Endothelial cell of umbilical vein (primary cell): ENCODE data around the gene COL16A1.

Source experiments
- EZH2 ChIP-seq: IDR thresholded peaks from 2 replicates; pipeline ENCODE4 v1.6.1; 2012; ENCODE audit warnings: borderline replicate concordance, low read depth, mild to moderate bottlenecking, moderate library complexity, low read length, inconsistent platforms; ENCODE audit not compliant: severe bottlenecking
- JUN ChIP-seq: IDR thresholded peaks from 2 replicates; pipeline ENCODE4 v1.6.1; 2011; ENCODE audit warnings: borderline replicate concordance, low read depth; ENCODE audit not compliant: insufficient read length, insufficient read depth
- MYC ChIP-seq: IDR thresholded peaks from one replicate; pipeline ENCODE4 v1.6.1; 2011; ENCODE audit warnings: mild to moderate bottlenecking, low read depth, low read length
- POLR2A ChIP-seq: IDR thresholded peaks from 2 replicates; pipeline ENCODE4 v1.6.1; 2012; ENCODE audit warnings: low read depth, mild to moderate bottlenecking, control low read depth, low read length
- POLR2AphosphoS5 ChIP-seq: IDR thresholded peaks from 2 replicates; pipeline ENCODE4 v1.6.1; 2012; ENCODE audit warnings: low read depth, mild to moderate bottlenecking, control low read depth, low read length, moderate library complexity; ENCODE audit not compliant: insufficient read depth
- TF ChIP-seq, protein P1 (sequence below), 2 donors: IDR thresholded peaks; 1 replicate in 1 of 2; 2 replicates in 1 of 2; pipeline ENCODE4 v1.5.1; 2011; ENCODE audit warnings: low read length in 2 of 2, mild to moderate bottlenecking in 2 of 2, moderate library complexity in 2 of 2, control low read depth in 1 of 2, inconsistent platforms in 1 of 2, low read depth in 1 of 2; ENCODE audit not compliant: insufficient read depth in 1 of 2; ENCODE audit errors: extremely low read depth in 1 of 2
- TF ChIP-seq, protein P2 (sequence below): IDR thresholded peaks from 2 replicates; pipeline ENCODE4 v1.6.1; 2011; ENCODE audit not compliant: insufficient read depth, insufficient read length

DNA sequence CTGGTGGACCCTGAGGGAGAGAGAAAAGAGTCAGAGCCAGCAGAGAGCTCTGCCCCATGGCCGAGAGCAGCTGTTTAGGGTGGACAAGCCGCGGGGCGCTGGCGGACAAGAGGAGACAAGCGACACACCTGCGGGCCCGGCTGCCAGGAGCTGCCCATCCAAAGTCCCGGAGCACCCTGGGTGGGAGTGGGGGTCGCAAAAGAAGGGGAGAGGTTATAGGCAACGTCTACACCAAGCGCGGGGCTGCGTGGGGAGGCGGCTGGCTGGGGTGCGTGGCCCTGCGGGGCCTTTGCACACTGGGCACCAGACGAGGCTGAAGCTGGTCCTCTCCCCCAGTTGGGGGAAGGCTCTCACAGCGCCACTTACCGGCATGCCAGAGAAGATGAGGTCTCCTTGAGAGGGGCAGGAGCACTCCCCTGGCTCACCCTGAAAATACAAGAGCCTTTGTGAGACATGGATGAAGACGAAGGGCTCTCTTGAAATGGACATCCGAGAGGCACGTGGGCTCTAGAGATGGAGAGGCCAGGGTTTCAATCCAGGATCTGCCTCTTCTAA is 24.1 kb downstream of the COL16A1 start:
- no peak for TF ChIP-seq EZH2
- TF ChIP-seq, protein P1, sequence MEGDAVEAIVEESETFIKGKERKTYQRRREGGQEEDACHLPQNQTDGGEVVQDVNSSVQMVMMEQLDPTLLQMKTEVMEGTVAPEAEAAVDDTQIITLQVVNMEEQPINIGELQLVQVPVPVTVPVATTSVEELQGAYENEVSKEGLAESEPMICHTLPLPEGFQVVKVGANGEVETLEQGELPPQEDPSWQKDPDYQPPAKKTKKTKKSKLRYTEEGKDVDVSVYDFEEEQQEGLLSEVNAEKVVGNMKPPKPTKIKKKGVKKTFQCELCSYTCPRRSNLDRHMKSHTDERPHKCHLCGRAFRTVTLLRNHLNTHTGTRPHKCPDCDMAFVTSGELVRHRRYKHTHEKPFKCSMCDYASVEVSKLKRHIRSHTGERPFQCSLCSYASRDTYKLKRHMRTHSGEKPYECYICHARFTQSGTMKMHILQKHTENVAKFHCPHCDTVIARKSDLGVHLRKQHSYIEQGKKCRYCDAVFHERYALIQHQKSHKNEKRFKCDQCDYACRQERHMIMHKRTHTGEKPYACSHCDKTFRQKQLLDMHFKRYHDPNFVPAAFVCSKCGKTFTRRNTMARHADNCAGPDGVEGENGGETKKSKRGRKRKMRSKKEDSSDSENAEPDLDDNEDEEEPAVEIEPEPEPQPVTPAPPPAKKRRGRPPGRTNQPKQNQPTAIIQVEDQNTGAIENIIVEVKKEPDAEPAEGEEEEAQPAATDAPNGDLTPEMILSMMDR (IDR thresholded peaks at IDR 0.05; ENCODE audit: extremely low read depth in 1 of 2, insufficient read depth in 1 of 2, low read depth in 1 of 2, low read length in 2 of 2), result no peak
- TF ChIP-seq POLR2A, result no peak
- no peak for TF ChIP-seq JUN
- TF ChIP-seq POLR2AphosphoS5, result no peak
- TF ChIP-seq, protein P2, sequence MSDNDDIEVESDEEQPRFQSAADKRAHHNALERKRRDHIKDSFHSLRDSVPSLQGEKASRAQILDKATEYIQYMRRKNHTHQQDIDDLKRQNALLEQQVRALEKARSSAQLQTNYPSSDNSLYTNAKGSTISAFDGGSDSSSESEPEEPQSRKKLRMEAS, result no peak
- no peak for TF ChIP-seq MYC
